ENCODE measurements around the gene LYPLAL1. TPM values are rescaled to one million over a fixed set of nuclear protein-coding genes. Genes with fewer than 3 reads are reported as not detected.
A peak's percentile ranks its signal among the peaks of the same experiment; 100 is the strongest.

LYPLAL1 gene
- total RNA-seq, 1 experiment from 2014 or later = 21.5 TPM

DNA sequence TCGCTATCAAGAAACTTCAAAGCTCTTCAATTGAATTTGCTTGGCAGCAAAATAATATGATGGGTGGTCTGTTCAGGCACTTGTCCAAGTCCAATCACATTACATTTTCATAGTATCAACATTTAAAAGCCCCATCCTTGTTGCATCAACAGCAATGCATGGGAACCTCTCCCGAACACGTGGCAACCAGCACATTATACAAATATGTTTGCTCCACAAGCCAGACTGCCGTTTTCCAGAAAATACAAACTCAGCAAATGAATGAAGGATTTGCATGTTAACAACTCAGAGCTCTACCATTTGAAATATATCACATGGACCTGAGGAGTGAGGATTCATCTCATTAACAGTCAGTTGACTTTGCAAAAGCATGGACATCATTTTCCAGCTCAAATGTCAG is 20.0 kb upstream of the LYPLAL1 start:
- Histone ChIP-seq H3K9me3 (no peaks in the 10 kb centered on the region), H3K27me3 (no peaks in the 10 kb centered on the region), H3K4me3 (no peak overlapping the region), H3K36me3 (no peaks in the 10 kb centered on the region)
- DNase-seq = no peak

DNA sequence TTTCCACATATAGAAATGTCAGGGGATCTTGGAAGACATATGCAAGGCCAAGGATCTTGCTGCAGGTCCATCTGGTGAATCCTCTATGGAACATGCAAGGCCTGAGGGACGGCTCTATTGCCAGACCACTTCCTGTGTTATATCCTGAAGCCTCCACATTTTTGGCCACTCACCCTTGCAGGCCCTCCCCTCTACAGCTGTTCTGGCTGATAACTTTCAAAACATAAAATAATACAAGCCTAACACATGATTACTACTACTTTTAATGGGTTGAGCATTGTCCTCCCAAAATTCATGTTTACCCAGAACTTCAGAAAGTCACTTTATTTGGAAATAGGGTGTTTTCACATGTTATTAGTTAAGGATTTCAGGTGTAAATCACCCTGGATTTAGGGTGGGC is 18.5 kb upstream of the LYPLAL1 start:
- no peaks in the 10 kb centered on the region for H3K36me3 ChIP-seq
- DNase-seq = no peak
- H3K27me3 ChIP-seq = no peaks in the 10 kb centered on the region
- H3K4me3 ChIP-seq = no peak overlapping the region
- no peaks in the 10 kb centered on the region for H3K9me3 ChIP-seq

DNA sequence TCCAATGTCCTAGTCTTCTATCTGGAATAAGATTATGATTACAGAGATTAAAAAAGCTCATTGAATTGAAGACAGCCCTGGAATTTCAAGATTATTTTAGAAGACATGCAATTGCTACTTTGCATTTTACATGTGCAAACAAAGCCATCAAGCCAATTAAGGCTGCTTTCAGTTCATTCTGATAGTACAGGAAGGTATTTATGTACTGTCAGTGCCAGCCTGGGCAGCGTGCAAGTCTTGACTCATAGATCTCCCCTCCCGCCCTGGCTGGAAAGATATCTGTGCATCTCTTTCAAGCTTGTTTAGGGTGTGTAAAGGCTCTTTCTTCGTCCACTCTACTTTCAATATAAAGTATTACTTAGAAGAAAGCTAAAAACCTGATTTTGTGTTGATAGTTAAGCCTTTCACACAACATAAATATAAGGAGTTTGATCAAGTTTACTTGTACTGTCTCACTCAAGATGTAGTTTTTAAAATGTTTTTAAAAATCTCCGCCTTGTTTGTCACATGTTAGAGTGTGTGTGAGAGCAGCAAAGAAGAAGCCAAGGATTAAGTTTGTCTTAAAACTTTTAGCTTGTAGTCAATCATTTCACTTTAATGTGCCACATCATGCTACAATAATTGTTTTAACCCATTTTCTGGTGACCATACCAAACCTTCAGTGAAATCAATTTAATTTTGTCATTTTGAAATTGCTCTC is 13.6 kb upstream of the LYPLAL1 start:
- Histone ChIP-seq H3K36me3 (no peaks in the 10 kb centered on the region), H3K4me3 (peak overlapping the region; percentile 21), H3K9me3 (no peaks in the 10 kb centered on the region; the same call in 1 of the 2 replicates), H3K27me3 (no peaks in the 10 kb centered on the region)
- DNase-seq = peak; percentile 80

DNA sequence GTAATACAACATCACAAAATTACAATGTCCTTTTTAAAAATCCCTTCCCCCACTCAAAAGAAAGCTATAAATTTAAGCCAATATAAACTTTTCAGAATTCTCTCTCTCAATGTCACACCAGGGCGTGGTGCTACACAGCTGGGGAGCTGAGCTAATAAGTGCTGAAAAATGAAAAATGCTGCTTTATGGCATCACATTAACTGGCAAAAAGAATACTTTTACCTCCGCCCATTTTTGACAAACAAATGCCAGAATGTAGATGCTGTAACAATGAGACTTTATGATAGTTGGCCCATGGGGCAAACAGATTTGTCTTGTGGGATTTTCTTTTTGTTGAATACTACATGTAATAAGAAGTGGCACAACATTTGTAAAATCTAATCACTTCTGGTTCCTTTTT is 12.7 kb upstream of the LYPLAL1 start:
- no peaks in the 10 kb centered on the region for H3K36me3 ChIP-seq
- no peak for DNase-seq
- H3K9me3 ChIP-seq = no peaks in the 10 kb centered on the region; the same call in 1 of the 2 replicates
- H3K4me3 ChIP-seq = no peak overlapping the region
- H3K27me3 ChIP-seq = no peaks in the 10 kb centered on the region

DNA sequence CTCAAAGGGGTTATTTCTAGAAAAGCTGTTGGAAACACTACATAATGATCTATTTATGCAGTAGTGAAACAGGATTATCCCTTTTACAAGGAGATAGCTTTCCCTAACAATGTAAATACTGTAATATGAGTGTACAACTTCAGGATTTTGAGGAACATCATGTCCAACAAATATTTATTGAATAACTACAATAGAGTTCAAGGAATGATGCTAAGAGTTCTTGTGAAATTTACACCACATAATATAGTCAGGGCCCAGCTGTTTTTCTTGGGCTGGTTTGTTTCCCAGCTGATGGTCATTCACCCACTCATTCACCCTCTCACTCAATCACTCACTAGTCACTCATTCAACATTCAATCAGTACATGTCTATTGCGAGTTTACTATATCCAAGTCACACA is 12.3 kb upstream of the LYPLAL1 start:
- DNase-seq = peak; percentile 25
- Histone ChIP-seq H3K4me3 (no peak overlapping the region), H3K36me3 (no peaks in the 10 kb centered on the region), H3K9me3 (no peaks in the 10 kb centered on the region; the same call in 1 of the 2 replicates), H3K27me3 (no peaks in the 10 kb centered on the region)

DNA sequence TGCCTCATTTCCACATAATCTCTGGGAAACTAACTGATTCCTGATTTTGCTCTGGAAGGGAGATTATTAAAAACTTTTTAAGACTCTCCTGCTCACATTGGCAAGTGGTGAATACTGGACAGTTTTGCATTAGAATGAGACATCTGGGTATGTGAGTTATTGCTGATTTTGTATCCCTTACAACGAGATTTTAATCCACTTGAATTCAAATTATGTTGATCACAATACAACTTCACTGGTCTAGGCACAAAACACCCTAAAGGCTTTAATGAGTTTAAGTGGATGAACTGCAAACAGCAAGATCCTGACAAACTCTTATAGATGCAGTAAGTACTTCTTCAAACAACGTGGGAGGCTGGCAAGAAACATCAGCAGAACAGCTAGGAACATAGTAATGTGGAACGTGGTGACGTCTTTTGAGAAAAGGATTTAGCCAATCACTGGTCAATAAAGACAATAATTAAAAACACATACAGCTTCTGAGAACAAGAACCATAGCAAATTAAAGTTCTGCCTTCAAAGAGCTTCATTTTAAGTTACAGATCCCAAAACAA is 10.2 kb upstream of the LYPLAL1 start:
- H3K27me3 ChIP-seq = no peaks in the 10 kb centered on the region
- H3K9me3 ChIP-seq = no peaks in the 10 kb centered on the region; the same call in 1 of the 2 replicates
- H3K4me3 ChIP-seq = no peak overlapping the region
- DNase-seq = no peak
- H3K36me3 ChIP-seq = no peaks in the 10 kb centered on the region

DNA sequence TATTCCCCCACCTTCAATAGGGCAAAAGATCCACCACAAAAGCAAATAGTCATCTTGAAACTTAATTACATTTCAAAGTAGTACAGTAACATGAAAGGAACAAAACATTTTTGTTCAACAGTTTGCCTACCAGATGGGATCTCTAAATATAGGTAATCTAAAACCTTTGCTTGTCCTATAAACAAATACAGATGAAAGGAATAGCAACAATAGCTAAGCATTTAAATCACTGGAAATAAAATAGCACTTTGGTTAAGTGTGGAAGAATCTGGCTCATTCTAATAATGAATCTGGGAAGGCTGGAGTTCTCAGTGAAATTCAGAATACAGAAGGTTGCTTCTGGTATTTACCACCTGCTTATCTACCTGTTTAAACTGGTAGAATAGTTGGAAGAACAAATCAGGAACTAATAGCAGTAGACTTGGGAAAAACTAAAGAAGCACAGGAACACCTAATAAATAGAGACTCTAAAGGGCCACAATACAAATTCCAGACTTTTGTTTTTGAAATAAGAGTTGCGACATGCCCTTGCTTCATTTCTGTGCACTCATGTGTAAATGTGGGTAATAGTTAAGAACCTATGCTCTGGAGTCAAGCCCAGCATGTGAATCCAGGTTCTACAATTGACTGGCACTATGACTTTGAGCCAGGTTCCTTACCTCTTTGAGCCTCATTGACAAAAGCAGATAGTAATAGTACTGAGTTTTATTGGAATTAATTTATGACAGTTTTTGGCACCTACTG is 2.3 kb upstream of the LYPLAL1 start:
- no peak overlapping the region for H3K4me3 ChIP-seq
- no peak for DNase-seq
- H3K36me3 ChIP-seq = peaks cover 4% of the 10 kb centered on the region
- H3K27me3 ChIP-seq = no peaks in the 10 kb centered on the region
- H3K9me3 ChIP-seq = no peaks in the 10 kb centered on the region

DNA sequence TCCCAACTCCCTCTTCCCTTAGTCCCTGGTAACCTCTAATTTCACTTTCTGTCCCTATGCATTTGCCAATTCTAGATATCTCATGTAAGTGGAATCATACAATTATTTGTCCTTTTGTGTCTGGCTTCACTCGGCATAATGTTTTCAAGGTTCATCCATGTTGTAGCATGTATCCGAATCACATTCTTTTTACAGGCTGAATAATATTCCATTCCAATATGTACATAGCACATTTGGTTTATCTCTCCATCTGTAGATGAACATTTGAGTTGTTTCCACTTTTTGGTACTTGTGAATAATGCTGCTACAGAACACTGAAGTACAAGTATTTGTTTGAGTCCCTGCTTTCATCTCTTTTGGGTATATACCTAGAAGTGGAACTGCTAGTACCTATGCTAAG is 857 bp upstream of the LYPLAL1 start:
- Histone ChIP-seq H3K36me3 (peaks cover 8% of the 10 kb centered on the region), H3K27me3 (no peaks in the 10 kb centered on the region), H3K9me3 (no peaks in the 10 kb centered on the region), H3K4me3 (no peak overlapping the region; the same call in 1 of the 2 replicates)
- no peak for DNase-seq

DNA sequence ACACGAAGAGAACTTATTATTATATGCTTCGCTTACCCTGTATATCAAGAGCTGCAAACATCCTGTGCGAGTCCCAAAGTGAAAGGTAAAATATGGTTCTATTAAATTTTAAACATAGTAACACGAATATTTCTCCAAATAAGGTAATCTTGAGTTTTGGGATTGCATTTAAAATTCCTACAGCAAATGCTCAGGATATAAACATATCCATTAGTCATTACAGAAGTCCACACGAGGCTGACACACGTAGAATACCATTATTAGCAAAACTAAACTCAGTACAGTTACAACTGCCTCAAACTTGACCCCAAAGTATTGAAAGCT is 282 bp upstream of the LYPLAL1 start:
- Histone ChIP-seq H3K9me3 (no peaks in the 10 kb centered on the region), H3K27me3 (no peaks in the 10 kb centered on the region), H3K4me3 (peak overlapping the region; percentile 69), H3K36me3 (peaks cover 9% of the 10 kb centered on the region)
- DNase-seq = no peak

DNA sequence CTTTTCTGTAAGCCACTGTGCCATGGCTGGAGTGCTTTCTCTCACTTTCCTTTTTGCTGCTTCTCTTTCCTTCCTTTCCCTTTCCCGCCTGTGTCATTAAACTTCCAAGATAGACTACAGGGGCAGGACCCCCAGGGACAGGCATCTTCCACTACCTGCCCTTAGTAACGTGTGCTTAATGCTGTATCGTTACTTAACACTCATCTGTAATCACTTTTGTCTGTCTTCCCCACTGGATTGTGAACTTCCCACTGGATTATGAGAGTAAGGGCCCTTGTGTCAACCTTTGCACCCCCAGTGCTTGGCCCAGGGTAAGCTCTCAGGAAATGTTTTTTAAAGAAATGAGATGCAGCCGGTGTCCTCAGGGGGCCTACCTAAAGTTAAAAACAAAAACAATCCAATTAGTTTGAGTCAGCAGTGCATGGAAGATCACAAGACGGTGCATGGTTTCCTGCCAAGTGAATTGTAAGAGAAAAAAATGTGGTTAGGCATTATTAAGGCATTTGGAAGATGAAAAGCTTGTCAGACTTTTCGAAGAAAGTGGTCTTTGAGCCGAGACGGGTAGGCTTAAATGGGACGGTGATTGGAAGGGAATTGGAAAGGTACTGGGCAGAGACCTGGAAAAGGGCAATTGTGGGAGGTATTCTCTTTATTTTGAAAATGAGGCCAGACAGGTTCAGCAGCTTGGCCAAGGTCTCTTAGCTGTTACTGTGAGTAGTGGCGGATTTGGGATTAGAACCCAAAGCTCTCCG is 958 bp downstream of the LYPLAL1 start:
- peak overlapping the region; percentile 69 for H3K4me3 ChIP-seq
- peaks cover 18% of the 10 kb centered on the region for H3K36me3 ChIP-seq
- H3K27me3 ChIP-seq = no peaks in the 10 kb centered on the region
- peak; percentile 59 for DNase-seq
- H3K9me3 ChIP-seq = no peaks in the 10 kb centered on the region

DNA sequence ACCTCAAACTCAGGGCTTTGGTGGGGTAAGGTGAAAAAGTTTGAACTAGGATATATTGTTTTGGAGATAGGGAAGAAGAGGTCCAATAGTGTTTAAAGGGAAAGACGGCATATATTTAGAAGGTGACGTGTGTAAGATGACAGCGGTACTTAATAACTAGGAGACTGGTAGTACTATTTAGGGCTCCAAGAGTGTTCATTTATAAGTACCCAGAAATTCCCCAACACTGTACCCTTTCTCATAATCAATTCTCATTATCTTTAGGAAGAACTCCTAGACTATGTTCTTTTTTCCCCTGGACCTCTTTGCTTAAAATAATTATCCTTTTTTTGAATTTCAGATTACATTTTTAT is 1.5 kb downstream of the LYPLAL1 start:
- DNase-seq = no peak
- H3K27me3 ChIP-seq = no peaks in the 10 kb centered on the region
- H3K4me3 ChIP-seq = peak overlapping the region; percentile 69; the same call in 1 of the 2 replicates
- no peaks in the 10 kb centered on the region for H3K9me3 ChIP-seq
- H3K36me3 ChIP-seq = peaks cover 18% of the 10 kb centered on the region

DNA sequence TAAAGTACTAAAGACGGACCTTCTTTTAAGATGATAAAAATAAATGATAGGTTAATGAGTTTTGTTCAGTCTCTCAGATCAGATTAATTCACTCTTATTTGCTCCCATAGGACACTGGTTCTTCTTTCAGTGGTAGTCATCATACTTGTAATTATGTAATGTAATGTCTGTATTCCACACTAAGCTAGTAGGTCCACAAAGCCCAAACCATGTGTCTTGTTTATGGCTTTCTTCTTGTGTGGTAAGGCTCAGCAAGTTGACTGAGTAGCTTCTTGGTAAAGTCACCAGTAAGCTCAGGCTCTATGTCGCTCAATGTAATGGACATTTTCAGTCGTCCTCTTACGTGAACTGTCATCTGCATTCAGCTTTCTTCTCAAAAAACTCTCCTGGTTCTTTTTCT is 2.5 kb downstream of the LYPLAL1 start:
- Histone ChIP-seq H3K4me3 (no peak overlapping the region), H3K9me3 (no peaks in the 10 kb centered on the region), H3K27me3 (no peaks in the 10 kb centered on the region), H3K36me3 (peaks cover 18% of the 10 kb centered on the region)
- no peak for DNase-seq

DNA sequence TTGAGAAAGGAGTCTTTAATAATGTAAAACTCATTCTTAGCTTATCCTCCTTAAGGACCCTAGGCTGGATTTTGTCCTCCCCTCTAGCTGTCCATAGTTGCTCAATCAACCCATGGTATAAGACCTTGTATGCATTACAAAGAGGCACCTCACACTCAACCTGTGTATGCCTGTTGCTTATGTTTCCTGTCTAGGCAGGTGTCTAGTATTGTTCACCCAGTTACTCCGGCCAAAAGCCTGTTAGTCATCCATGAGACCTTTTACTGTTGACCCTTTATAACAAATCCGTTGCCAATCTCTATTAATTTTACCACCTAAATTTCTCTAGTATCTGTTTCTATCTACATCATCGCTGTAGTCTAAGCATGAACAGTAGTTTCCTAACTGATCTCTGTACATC is 3.7 kb downstream of the LYPLAL1 start:
- no peak for DNase-seq
- Histone ChIP-seq H3K27me3 (no peaks in the 10 kb centered on the region), H3K4me3 (no peak overlapping the region), H3K9me3 (no peaks in the 10 kb centered on the region), H3K36me3 (peaks cover 20% of the 10 kb centered on the region)

DNA sequence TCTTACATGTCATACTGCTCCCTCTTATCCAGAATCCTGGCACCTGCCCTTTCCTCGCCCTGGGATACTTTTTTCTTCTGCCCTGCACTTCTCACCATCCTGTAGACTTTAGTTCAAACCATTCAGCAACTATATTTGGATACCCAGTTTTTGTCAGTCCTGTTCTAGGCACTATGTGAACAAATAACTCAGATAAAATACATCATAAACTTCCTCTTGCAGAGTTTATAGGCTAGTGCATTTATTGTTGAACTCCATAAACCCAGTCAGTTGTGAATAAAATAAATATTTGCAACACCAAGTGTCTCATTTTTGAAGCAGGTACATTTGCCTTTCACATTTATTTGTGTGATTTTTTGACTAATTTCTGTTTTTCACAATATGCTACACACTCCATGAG is 4.3 kb downstream of the LYPLAL1 start:
- Histone ChIP-seq H3K36me3 (peaks cover 26% of the 10 kb centered on the region), H3K27me3 (no peaks in the 10 kb centered on the region), H3K9me3 (no peaks in the 10 kb centered on the region), H3K4me3 (no peak overlapping the region)
- DNase-seq = no peak

DNA sequence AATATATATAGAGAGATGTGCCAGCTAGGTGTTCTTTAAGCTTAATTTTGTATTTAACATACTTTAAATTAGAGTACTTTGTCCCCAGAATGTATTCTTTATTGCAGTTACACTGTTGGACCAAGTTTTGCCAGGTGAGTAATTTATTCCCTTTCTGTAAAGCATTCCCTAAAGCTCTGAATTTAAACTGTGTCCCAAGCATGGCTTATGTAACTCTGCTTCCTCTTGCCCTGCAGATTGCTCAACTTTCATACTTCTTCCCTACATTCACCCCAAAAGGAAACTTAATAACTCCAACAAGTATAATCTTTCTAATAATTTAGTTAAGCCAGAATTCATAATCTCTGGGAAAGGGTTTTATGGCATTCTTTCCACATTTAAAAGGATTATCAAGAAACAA is 5.6 kb downstream of the LYPLAL1 start:
- peaks cover 10% of the 10 kb centered on the region for H3K9me3 ChIP-seq
- H3K36me3 ChIP-seq = peaks cover 40% of the 10 kb centered on the region
- H3K27me3 ChIP-seq = no peaks in the 10 kb centered on the region
- DNase-seq = no peak
- H3K4me3 ChIP-seq = no peak overlapping the region

DNA sequence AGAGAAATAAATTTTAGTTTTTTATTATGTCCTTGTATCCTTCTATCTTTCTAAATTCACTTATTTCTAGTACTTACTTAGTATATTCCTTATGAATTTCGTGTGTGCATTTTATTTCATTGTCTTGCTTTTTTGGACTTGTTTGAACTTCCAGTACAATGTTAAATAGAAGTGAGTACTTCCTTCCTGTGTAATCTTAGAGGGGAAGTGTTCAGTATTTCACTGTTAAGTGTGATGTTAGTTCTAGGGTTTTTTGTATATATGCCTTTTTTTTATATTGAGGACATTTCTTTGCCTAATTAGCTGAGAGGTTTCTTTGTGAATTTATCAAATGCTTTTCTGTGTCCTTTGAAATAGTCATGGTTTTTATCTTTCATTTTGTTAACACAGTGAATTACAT is 10.7 kb downstream of the LYPLAL1 start:
- DNase-seq = no peak
- Histone ChIP-seq H3K4me3 (no peak overlapping the region), H3K27me3 (no peaks in the 10 kb centered on the region), H3K9me3 (peaks cover 21% of the 10 kb centered on the region), H3K36me3 (peaks cover 43% of the 10 kb centered on the region)

DNA sequence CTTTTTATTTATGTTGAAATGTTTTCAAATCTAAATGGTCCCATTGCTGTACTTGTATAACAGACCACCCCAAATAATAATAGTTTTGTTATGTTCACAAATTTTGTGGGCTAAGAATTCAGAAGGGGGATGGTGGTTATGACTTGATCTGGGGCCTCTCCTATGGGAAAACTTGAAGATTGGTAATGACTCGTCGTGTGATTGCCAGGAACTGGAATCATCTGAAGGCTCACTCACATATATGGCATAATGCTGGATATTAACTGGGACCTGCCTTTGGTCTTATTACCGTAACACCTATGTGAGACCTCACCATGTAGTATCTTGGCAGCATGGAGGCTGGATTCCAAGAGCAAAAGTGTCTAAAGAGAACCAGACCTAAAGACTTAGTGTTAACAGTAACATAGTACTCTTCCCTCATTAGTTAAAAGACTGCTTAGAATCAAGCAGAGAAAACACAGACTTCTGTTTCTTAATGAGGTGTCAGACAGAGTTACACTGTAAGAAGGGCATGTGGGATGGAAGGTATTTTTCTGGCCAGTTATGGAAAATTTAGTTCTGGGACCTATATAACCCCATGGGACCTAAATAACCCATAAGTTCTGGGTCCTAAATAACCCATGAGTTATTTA is 11.9 kb downstream of the LYPLAL1 start:
- peaks cover 40% of the 10 kb centered on the region for H3K36me3 ChIP-seq
- DNase-seq = no peak
- no peak overlapping the region for H3K4me3 ChIP-seq
- peaks cover 21% of the 10 kb centered on the region for H3K9me3 ChIP-seq
- H3K27me3 ChIP-seq = no peaks in the 10 kb centered on the region
